GM23338 (cell line): Measurements from ENCODE around the gene EPHA6.

ENCODE experiments used
- CREB1 ChIP-seq: fragments of 250-450 bp; sonication (Bioruptor Pico); IDR thresholded peaks from 2 replicates; pipeline ENCODE4 v1.5.0; 2020; ENCODE audit warnings: low read depth, mild to moderate bottlenecking, moderate library complexity
- EZH2 ChIP-seq: fragments of 200-600 bp; sonication (generic); IDR thresholded peaks from one replicate; pipeline ENCODE4 v1.8.0; 2017; ENCODE audit warnings: antibody characterized with exemption, mild to moderate bottlenecking, low read depth; ENCODE audit not compliant: unreplicated experiment
- EZH2phosphoT487 ChIP-seq: fragments of 200-600 bp; sonication (generic); IDR thresholded peaks from one replicate; pipeline ENCODE4 v1.8.1; 2018; ENCODE audit warnings: antibody characterized with exemption; ENCODE audit not compliant: unreplicated experiment
- JUNB ChIP-seq: IDR thresholded peaks from one replicate; pipeline ENCODE4 v1.6.1; 2016; ENCODE audit warnings: antibody characterized with exemption; ENCODE audit not compliant: unreplicated experiment
- NANOG ChIP-seq: IDR thresholded peaks from 2 replicates; pipeline ENCODE4 v1.6.1; 2016; ENCODE audit warnings: antibody characterized with exemption, borderline replicate concordance
- POLR2AphosphoS5 ChIP-seq: IDR thresholded peaks from 2 replicates; pipeline ENCODE4 v1.6.1; 2016; ENCODE audit warnings: antibody characterized with exemption, low read depth
- STAT1 ChIP-seq: IDR thresholded peaks from one replicate; pipeline ENCODE4 v1.6.1; 2016; ENCODE audit warnings: antibody characterized with exemption; ENCODE audit not compliant: unreplicated experiment
- TF ChIP-seq, protein P1 (sequence below), 2 experiments: fragments of 200-600 bp in 1 of 2; sonication (generic) in 1 of 2; conservative IDR thresholded peaks; 2 replicates each; pipeline versions ENCODE4 v1.5.1 to v1.6.1; 2016 to 2017; ENCODE audit warnings: antibody characterized with exemption in 2 of 2, low read depth in 2 of 2, mild to moderate bottlenecking in 2 of 2, moderate library complexity in 1 of 2
- TF ChIP-seq, protein P2 (sequence below): IDR thresholded peaks from one replicate; pipeline ENCODE4 v1.6.1; 2018; ENCODE audit warnings: antibody characterized with exemption; ENCODE audit not compliant: unreplicated experiment
- TF ChIP-seq, protein P3 (sequence below): IDR thresholded peaks from 2 replicates; pipeline ENCODE4 v1.6.1; 2016; ENCODE audit warnings: antibody characterized with exemption

DNA sequence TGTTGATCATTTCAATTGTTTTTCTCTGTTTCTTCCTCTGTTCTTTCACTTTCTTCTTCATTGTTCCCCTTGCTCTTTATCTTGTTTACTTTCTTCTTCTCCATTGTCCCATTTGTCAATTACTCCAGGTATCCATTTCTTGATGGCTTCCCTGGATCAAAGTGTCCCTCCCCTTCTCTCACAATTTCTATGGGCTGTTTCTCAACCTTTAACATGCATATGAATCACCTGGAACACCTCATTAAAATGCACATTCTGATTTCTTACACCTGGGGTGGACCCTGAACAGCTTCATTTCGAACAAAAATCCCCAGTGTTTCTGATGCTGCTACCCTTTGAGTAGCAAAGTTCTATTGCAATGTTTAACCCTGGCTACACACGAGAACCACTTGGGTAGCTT, 454.8 kb downstream of the EPHA6 start:
- TF ChIP-seq, protein P1, sequence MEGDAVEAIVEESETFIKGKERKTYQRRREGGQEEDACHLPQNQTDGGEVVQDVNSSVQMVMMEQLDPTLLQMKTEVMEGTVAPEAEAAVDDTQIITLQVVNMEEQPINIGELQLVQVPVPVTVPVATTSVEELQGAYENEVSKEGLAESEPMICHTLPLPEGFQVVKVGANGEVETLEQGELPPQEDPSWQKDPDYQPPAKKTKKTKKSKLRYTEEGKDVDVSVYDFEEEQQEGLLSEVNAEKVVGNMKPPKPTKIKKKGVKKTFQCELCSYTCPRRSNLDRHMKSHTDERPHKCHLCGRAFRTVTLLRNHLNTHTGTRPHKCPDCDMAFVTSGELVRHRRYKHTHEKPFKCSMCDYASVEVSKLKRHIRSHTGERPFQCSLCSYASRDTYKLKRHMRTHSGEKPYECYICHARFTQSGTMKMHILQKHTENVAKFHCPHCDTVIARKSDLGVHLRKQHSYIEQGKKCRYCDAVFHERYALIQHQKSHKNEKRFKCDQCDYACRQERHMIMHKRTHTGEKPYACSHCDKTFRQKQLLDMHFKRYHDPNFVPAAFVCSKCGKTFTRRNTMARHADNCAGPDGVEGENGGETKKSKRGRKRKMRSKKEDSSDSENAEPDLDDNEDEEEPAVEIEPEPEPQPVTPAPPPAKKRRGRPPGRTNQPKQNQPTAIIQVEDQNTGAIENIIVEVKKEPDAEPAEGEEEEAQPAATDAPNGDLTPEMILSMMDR (conservative IDR thresholded peaks at IDR 0.05; ENCODE audit: low read depth in 2 of 2): no peak
- TF ChIP-seq POLR2AphosphoS5: 0 out of 2 replicates have a peak, but pooled peaks have one; percentile 21
- TF ChIP-seq EZH2: no peak
- TF ChIP-seq EZH2phosphoT487: no peak
- no peak for TF ChIP-seq STAT1
- no peak for TF ChIP-seq CREB1 (CRISPR knock-in tag)
- TF ChIP-seq, protein P2, sequence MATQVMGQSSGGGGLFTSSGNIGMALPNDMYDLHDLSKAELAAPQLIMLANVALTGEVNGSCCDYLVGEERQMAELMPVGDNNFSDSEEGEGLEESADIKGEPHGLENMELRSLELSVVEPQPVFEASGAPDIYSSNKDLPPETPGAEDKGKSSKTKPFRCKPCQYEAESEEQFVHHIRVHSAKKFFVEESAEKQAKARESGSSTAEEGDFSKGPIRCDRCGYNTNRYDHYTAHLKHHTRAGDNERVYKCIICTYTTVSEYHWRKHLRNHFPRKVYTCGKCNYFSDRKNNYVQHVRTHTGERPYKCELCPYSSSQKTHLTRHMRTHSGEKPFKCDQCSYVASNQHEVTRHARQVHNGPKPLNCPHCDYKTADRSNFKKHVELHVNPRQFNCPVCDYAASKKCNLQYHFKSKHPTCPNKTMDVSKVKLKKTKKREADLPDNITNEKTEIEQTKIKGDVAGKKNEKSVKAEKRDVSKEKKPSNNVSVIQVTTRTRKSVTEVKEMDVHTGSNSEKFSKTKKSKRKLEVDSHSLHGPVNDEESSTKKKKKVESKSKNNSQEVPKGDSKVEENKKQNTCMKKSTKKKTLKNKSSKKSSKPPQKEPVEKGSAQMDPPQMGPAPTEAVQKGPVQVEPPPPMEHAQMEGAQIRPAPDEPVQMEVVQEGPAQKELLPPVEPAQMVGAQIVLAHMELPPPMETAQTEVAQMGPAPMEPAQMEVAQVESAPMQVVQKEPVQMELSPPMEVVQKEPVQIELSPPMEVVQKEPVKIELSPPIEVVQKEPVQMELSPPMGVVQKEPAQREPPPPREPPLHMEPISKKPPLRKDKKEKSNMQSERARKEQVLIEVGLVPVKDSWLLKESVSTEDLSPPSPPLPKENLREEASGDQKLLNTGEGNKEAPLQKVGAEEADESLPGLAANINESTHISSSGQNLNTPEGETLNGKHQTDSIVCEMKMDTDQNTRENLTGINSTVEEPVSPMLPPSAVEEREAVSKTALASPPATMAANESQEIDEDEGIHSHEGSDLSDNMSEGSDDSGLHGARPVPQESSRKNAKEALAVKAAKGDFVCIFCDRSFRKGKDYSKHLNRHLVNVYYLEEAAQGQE: no peak
- TF ChIP-seq, protein P3, sequence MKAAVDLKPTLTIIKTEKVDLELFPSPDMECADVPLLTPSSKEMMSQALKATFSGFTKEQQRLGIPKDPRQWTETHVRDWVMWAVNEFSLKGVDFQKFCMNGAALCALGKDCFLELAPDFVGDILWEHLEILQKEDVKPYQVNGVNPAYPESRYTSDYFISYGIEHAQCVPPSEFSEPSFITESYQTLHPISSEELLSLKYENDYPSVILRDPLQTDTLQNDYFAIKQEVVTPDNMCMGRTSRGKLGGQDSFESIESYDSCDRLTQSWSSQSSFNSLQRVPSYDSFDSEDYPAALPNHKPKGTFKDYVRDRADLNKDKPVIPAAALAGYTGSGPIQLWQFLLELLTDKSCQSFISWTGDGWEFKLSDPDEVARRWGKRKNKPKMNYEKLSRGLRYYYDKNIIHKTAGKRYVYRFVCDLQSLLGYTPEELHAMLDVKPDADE: no peak
- TF ChIP-seq JUNB: no peak
- peak; percentile 93 for TF ChIP-seq NANOG
